HUES6 (cell line): ENCODE results near the gene BTF3L4.
"Not testable (repeated sequence)": the region's sequence is repeated elsewhere in the genome, so short reads cannot be mapped to it uniquely, and the experiment has no call there.

Experiments
- H3K27ac ChIP-seq: 2 replicates; pipeline ENCODE4 v1.7.0; 2013; ENCODE audit warnings: low read depth, mild to moderate bottlenecking, low read length, inconsistent platforms
- H3K27me3 ChIP-seq: 2 replicates; pipeline ENCODE4 v1.6.1; 2013; ENCODE audit warnings: low read length; ENCODE audit not compliant: control insufficient read depth, insufficient read depth
- H3K36me3 ChIP-seq: 2 replicates; pipeline ENCODE4 v1.6.1; 2013; ENCODE audit warnings: low read length; ENCODE audit not compliant: control insufficient read depth, insufficient read depth
- H3K4me1 ChIP-seq: 2 replicates; pipeline ENCODE4 v1.6.1; 2013; ENCODE audit warnings: low read length; ENCODE audit not compliant: control insufficient read depth, insufficient read depth
- H3K4me3 ChIP-seq: 2 replicates; pipeline ENCODE4 v1.5.1; 2013; ENCODE audit warnings: low read depth, low read length
- H3K9ac ChIP-seq: one replicate; pipeline ENCODE4 v1.6.1; 2013; ENCODE audit warnings: mild to moderate bottlenecking, low read length
- H3K9me3 ChIP-seq: 2 replicates; pipeline ENCODE4 v1.6.1; 2013; ENCODE audit warnings: low read depth, low read length; ENCODE audit not compliant: control insufficient read depth, insufficient read depth

BTF3L4 gene

DNA sequence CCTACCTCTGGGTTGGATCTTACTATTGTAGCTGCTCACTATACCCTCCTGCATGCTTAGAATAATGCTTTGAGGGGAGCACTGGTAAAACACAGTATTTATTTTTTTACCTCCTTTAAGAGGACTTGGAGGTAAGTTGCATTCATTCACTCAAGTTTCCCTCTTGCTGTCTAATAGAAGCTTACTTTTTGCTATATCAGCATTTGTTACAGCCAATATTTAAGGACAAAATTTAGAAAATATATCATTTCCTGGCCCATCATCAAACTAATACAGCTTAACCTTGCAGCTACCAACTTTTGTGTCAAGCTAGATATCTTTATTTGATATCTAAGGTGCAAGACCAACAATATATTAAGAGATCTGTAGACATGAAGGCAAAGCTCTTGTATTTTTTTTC, 31.8 kb downstream of the BTF3L4 start:
- H3K4me3 ChIP-seq, H3K9me3 ChIP-seq, H3K4me1 ChIP-seq, H3K27ac ChIP-seq, H3K27me3 ChIP-seq, H3K9ac ChIP-seq: not testable (repeated sequence)
- peaks cover 55% of the 10 kb centered on the region for H3K36me3 ChIP-seq

DNA sequence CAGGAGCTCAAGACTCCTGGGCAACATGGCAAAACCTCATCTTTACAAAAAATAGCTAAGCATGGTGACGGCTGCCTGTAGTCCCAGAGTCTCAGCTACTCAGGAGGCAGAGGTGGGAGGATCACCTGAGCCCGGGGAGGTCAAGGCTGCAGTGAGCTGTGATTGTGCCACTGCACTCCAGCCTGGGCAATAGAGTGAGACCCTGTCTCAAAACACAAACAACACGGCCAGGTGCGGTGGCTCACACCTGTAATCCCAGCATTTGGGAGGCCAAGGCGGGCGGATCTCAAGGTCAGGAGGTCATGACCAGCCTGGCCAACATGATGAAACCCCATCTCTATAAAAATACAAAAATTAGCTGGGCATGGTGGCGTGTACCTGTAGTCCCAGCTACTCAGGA, 38.2 kb downstream of the BTF3L4 start:
- not testable (repeated sequence) for H3K9ac ChIP-seq, H3K4me1 ChIP-seq, H3K27ac ChIP-seq

DNA sequence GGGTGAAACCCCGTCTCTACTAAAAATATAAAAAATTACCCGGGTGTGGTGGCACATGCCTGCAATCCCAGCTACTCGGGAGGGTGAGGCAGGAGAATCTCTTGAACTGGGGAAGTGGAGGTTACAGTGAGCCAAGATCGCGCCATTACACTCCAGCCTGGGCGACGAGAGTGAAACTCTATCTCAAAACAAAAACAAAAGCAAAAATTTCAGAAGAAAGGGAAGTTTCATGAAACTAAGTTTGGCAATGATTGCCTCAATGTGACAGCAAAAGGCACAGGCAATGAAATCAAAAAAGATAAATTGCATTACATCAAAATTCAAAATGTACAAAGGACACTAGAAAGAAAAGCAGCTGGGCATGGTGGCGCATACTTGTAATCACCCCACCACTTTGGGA, 40.1 kb downstream of the BTF3L4 start:
- H3K4me1 ChIP-seq: no peaks in the 10 kb centered on the region
- H3K4me3 ChIP-seq: no peak overlapping the region
- peaks cover 5% of the 10 kb centered on the region for H3K36me3 ChIP-seq
- H3K9me3 ChIP-seq: no peaks in the 10 kb centered on the region
- H3K9ac ChIP-seq: no peak overlapping the region
- no peak overlapping the region for H3K27ac ChIP-seq
- no peaks in the 10 kb centered on the region for H3K27me3 ChIP-seq

More for the DNA sequence above, 38.2 kb downstream of the BTF3L4 start:
- H3K27me3 ChIP-seq, H3K9me3 ChIP-seq, H3K4me3 ChIP-seq: not testable (repeated sequence)
- H3K36me3 ChIP-seq: peaks cover 23% of the 10 kb centered on the region

DNA sequence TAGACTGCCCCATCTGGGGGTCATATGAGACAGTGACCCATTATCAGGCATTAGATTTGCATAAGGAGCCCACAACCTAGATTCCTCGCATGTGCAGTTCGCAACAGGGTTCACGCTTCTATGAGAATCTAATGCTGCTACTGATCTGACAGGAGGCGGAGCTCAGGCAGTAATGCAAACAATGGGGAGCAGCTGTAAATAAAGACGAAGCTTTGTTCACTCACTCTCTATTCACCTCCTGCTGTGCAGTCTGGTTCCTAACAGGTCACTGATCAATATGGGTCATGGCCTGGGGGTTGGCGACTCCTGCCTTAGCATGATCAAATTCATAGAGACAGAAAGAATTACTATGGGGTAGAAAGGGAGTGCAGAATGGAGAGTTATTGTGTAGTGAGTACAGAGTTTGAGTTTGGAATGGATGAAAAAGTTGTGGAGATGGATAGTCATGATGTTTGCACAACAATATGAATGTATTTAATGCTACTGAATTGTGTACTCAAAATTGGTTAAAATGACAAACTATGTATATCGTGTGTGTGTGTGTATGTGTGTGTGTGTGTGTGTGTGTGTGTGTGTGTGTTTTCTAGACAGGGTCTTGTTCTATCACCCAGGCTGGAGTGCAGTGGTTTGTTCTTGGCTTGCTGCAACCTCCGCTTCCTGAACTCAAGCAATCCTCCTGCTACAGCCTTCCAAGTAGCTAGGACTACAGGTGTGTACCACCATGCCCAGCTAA, 42.2 kb downstream of the BTF3L4 start:
- peaks cover 3% of the 10 kb centered on the region; the same call in 1 of the 2 replicates for H3K4me1 ChIP-seq
- H3K4me3 ChIP-seq: no peak overlapping the region
- H3K27ac ChIP-seq: no peak overlapping the region

DNA sequence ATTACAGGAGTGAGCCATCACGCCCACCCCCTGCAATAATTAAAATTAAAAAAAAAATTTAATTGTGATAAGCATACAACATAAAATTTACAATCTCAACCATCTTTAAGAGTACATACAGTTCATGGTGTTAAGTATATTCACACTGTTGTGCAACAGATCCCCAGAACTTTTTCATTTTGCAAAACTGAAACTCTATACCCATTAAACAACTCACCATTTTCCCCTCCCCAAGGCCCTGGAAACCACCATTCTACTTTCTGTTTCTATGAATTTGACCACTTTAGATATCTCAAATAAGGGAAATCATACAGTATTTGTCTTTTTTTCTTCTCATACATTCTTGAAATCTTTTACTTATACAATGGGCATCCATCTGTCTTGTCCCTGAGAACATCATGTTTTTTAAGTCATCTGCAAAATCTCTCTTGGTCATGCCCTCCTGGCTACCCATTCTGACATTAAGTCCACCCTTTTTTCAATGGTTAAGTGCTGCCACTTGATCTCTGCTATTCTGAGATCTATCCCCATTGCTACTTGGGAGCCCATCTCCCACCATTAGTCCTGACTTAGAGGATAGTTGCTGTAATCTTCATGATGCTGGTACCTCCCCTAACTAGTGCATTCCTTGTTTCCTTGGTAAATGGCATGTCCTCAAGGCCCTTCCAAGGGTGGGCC, 46.4 kb downstream of the BTF3L4 start:
- Histone ChIP-seq H3K9me3 (no peaks in the 10 kb centered on the region), H3K4me3 (no peak overlapping the region), H3K9ac (no peak overlapping the region), H3K27me3 (no peaks in the 10 kb centered on the region), H3K36me3 (no peaks in the 10 kb centered on the region), H3K4me1 (peaks cover 5% of the 10 kb centered on the region; the same call in 1 of the 2 replicates), H3K27ac (no peak overlapping the region)

More for the DNA sequence above, 42.2 kb downstream of the BTF3L4 start:
- H3K27me3 ChIP-seq: no peaks in the 10 kb centered on the region
- H3K9me3 ChIP-seq: no peaks in the 10 kb centered on the region
- no peaks in the 10 kb centered on the region for H3K36me3 ChIP-seq
- H3K9ac ChIP-seq: no peak overlapping the region

DNA sequence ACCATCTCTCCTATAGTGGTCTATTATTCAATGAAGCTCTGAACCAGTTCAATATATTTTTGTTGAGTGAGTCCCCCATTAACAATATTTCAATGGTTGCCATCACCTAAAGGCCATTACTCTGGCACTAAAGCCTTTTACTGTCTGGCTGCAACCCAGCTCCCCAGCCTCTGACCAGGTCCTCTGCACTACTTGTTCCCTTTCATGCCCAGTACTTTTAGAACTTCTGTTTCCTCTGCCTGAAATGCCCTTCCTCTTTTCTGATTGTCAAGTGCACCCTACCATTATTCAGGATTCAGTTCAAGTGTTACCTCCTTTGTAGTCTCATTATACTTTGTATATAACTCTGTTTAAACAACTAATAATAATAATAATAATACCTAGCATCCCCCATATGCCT, 55.4 kb downstream of the BTF3L4 start:
- H3K9ac ChIP-seq: no peak overlapping the region
- no peaks in the 10 kb centered on the region for H3K27me3 ChIP-seq
- no peaks in the 10 kb centered on the region for H3K4me1 ChIP-seq
- H3K36me3 ChIP-seq: no peaks in the 10 kb centered on the region
- H3K27ac ChIP-seq: no peak overlapping the region
- H3K9me3 ChIP-seq: no peaks in the 10 kb centered on the region
- no peak overlapping the region for H3K4me3 ChIP-seq

DNA sequence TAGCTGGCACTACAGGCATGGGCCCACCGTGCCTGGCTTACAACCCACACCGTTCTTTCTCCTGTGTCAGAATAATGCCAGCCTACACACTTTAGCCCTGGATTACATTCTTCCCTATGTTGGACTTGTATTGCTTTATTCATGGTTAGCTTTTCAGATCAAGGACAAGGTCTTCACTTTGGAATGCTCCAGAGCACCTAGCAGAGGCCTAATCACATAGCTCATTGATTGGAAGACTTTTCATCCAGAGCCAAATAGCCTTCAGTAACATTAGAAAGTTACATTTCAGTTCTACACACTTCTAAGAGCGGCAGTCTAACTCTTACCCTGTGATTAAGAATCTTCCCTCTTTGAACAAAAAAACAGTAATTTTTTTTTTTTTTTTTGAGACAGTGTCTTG, 56.4 kb downstream of the BTF3L4 start:
- Histone ChIP-seq H3K9me3 (no peaks in the 10 kb centered on the region), H3K36me3 (no peaks in the 10 kb centered on the region), H3K9ac (no peak overlapping the region), H3K27me3 (no peaks in the 10 kb centered on the region), H3K4me3 (no peak overlapping the region), H3K4me1 (no peaks in the 10 kb centered on the region), H3K27ac (no peak overlapping the region)

DNA sequence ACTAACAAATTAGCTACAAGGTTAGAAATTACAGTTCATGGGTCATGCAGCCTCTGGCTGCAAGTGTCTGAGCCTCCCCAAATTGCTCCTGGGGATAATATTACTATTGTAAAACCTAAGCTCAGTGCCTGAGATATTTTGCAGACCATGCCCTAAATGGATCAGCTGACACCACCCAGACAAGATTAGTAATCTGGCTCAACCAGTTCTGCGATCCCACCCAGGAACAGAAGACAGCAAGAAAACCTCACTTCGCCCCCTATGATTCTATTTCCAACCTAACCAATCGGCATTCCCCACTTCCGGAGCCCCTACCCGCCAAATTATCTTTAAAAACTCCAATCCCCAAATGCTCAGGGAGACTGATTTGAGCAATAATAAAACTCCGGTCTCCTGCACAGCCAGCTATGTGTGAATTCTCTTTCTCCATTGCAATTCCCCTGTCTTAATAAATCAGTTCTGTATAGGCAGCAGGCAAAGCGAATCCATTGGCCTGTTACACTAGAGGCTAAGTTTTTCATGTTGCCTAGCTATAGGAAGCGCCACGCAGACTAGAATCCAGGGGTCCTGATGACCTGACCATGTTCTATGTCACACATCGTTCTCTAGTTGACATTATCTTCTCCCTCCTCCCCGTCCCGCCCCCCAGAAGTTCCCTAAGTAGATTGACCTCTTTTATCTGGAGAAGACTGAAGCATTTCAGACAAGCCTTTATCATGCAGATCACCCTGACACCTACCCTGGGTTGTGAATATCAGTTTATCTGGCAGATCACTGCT, 63.4 kb downstream of the BTF3L4 start:
- Histone ChIP-seq H3K27ac (no peak overlapping the region), H3K4me3 (no peak overlapping the region), H3K36me3 (no peaks in the 10 kb centered on the region), H3K27me3 (no peaks in the 10 kb centered on the region; the same call in 1 of the 2 replicates), H3K9ac (no peak overlapping the region), H3K4me1 (peaks cover 14% of the 10 kb centered on the region), H3K9me3 (no peaks in the 10 kb centered on the region)

DNA sequence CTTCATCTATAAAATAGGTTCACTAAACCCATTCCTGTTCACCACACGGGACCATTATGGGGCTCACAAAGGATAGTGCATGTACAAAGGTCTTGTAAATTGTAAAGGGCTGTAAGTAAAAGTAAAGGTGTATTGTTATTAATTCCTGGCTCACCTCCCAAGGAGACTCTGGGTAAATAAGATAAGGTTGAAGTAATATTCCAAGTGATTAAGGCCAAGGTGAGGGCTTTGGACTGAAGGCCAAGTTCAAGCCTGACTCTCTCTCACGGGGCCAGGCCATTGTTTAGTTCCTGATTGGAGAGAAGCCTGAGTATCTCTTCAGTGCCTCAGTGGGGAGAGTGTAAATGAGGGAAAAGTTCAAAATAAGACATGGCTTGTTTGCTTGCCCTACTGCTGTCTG, 66.3 kb downstream of the BTF3L4 start:
- no peak overlapping the region for H3K9ac ChIP-seq
- H3K9me3 ChIP-seq: no peaks in the 10 kb centered on the region
- no peak overlapping the region for H3K27ac ChIP-seq
- H3K4me1 ChIP-seq: peaks cover 14% of the 10 kb centered on the region
- H3K4me3 ChIP-seq: no peak overlapping the region
- H3K27me3 ChIP-seq: peaks cover 4% of the 10 kb centered on the region; the same call in 1 of the 2 replicates
- H3K36me3 ChIP-seq: no peaks in the 10 kb centered on the region

DNA sequence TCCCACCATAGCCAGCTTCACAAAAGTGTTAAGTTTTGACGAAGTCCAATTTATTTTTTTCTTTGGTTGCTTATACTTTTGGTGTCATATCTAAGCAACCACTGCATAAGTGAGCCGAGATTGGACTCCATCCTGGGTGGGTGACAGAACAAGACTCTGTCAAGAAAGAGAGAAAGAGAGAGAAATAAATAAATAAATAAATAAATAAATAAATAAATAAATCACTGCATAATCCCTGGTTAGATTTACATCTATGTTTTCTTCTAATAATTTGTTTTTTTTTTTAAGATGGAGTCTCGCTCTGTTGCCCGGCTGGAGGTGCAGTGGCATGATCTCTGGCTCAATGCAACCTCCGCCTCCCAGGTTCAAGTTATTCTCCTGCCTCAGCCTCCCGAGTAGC, 67.5 kb downstream of the BTF3L4 start:
- peaks cover 14% of the 10 kb centered on the region for H3K4me1 ChIP-seq
- H3K9ac ChIP-seq: no peak overlapping the region

More for the DNA sequence above, 67.5 kb downstream of the BTF3L4 start:
- H3K27me3 ChIP-seq: peaks cover 7% of the 10 kb centered on the region; the same call in 1 of the 2 replicates
- no peaks in the 10 kb centered on the region for H3K36me3 ChIP-seq
- no peak overlapping the region for H3K27ac ChIP-seq
- no peaks in the 10 kb centered on the region for H3K9me3 ChIP-seq
- no peak overlapping the region for H3K4me3 ChIP-seq
